HG03460 (cell line): ENCODE measurements around the gene GFRA1.

Experiments
- ATAC-seq: cut with Tn5 transposase; IDR thresholded peaks from one replicate; pipeline ENCODE4 v1.9.1; 2021; ENCODE audit not compliant: unreplicated experiment

GFRA1 gene

GRCh38 chr10:116241085-116241484 is 31.9 kb downstream of the GFRA1 start:
- ATAC-seq: no peak

GRCh38 chr10:116240157-116240950 is 32.7 kb downstream of the GFRA1 start:
- no peak for ATAC-seq

- ATAC-seq: no peak
Measured at GRCh38 chr10:116239229-116239628, 33.8 kb downstream of the GFRA1 start.

- no peak for ATAC-seq
Measured at GRCh38 chr10:116237970-116238369, 35.0 kb downstream of the GFRA1 start.

- ATAC-seq: no peak
Measured at GRCh38 chr10:116237260-116237659, 35.7 kb downstream of the GFRA1 start.

- no peak for ATAC-seq
Measured at GRCh38 chr10:116233230-116233629, 39.8 kb downstream of the GFRA1 start.

GRCh38 chr10:116232613-116233012 is 40.4 kb downstream of the GFRA1 start:
- ATAC-seq: no peak

- no peak for ATAC-seq
Measured at GRCh38 chr10:116226766-116227165, 46.2 kb downstream of the GFRA1 start.

- no peak for ATAC-seq
Measured at GRCh38 chr10:116226053-116226452, 47.0 kb downstream of the GFRA1 start.

GRCh38 chr10:116223289-116223688 is 49.7 kb downstream of the GFRA1 start:
- no peak for ATAC-seq

GRCh38 chr10:116221053-116221452 is 52.0 kb downstream of the GFRA1 start:
- no peak for ATAC-seq

- ATAC-seq: no peak
Measured at GRCh38 chr10:116216676-116217075, 56.3 kb downstream of the GFRA1 start.

- no peak for ATAC-seq
Measured at GRCh38 chr10:116215651-116216050, 57.4 kb downstream of the GFRA1 start.

GRCh38 chr10:116211682-116212081 is 61.3 kb downstream of the GFRA1 start:
- ATAC-seq: no peak

GRCh38 chr10:116210588-116211346 is 62.2 kb downstream of the GFRA1 start:
- no peak for ATAC-seq

GRCh38 chr10:116209781-116210180 is 63.2 kb downstream of the GFRA1 start:
- no peak for ATAC-seq

GRCh38 chr10:116208956-116209567 is 63.9 kb downstream of the GFRA1 start:
- no peak for ATAC-seq

GRCh38 chr10:116207690-116208089 is 65.3 kb downstream of the GFRA1 start:
- ATAC-seq: no peak

GRCh38 chr10:116203661-116204060 is 69.3 kb downstream of the GFRA1 start:
- ATAC-seq: no peak

- no peak for ATAC-seq
Measured at GRCh38 chr10:116201670-116202430, 71.2 kb downstream of the GFRA1 start.

GRCh38 chr10:116201011-116201410 is 72.0 kb downstream of the GFRA1 start:
- no peak for ATAC-seq
